Islet of Langerhans (tissue), 1 donor: Measurements from ENCODE around the gene HLA-DMB.
A peak's percentile ranks its signal among the peaks of the same experiment; 100 is the strongest.

Experiments used
- FAIRE-seq: peaks from one replicate; lab custom pipeline; 2011; peaks lifted over from hg19 to GRCh38; lab: Jason Lieb, UNC

The HLA-DMB gene

GRCh38 chr6:32906539-32906938 is 34.3 kb downstream of the HLA-DMB start:
- FAIRE-seq = no peak

- FAIRE-seq = no peak
Measured at GRCh38 chr6:32905078-32905477, 35.8 kb downstream of the HLA-DMB start.

DNA sequence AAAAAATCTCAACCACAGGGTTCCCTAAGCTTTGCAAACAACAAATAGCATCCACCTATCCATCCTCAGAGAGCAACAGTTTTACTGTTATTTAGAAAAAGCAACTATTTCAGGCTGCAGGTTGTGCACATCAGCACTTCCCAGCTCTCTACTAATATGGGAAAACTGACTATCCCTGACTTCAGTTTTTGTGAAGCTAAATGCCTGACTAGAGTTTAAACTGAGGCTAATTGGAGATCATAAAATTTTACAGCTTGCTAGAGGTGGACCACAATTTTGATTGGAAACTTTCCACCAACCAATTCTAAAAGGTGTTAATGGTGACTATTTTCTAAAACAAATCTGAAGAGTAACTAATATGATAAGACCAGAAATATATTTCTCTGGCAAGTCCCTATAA is 36.9 kb downstream of the HLA-DMB start:
- FAIRE-seq = no peak

- FAIRE-seq = no peak
Measured at GRCh38 chr6:32895006-32895345, 45.9 kb downstream of the HLA-DMB start.

GRCh38 chr6:32894085-32895005 is 46.5 kb downstream of the HLA-DMB start:
- FAIRE-seq = no peak

GRCh38 chr6:32890831-32891230 is 50.0 kb downstream of the HLA-DMB start:
- FAIRE-seq = no peak

DNA sequence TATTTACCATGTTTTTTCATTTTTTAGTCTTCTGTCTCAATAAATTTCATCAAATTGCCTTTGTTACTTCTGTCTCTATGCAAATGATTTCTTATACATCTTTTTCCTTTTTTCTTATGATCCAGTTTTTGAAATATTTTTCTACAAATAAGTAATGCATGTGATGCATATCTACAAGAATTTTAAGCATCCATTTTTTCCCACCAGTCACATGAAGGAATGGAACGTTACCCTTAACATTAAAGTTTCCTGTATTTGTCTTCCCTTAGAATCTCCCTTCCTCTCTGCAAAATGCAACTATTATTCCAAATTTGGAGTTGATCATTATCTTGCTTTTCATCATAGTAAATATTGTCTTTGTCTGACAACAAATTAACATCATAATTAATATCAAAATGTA is 51.3 kb downstream of the HLA-DMB start:
- no peak for FAIRE-seq

GRCh38 chr6:32888576-32888975 is 52.3 kb downstream of the HLA-DMB start:
- FAIRE-seq = no peak

- no peak for FAIRE-seq
Measured at GRCh38 chr6:32887616-32888015, 53.2 kb downstream of the HLA-DMB start.

GRCh38 chr6:32886681-32887383 is 54.0 kb downstream of the HLA-DMB start:
- no peak for FAIRE-seq

- FAIRE-seq = peak; percentile 99
Measured at GRCh38 chr6:32885698-32886286, 55.0 kb downstream of the HLA-DMB start.
